Vagina (tissue), 2 donors: Measurements from ENCODE around the gene CDK16.

ENCODE experiments used
- POLR2A ChIP-seq, 2 donors: fragments of 450-650 bp; IDR thresholded peaks; one replicate each; pipeline ENCODE4 v1.6.1; 2017; ENCODE audit warnings: antibody characterized with exemption in 2 of 2, mild to moderate bottlenecking in 2 of 2, moderate library complexity in 2 of 2
- TF ChIP-seq, protein P1 (sequence below), 3 experiments: fragments of 450-650 bp in 2 of 3; fragments of 200-600 bp in 1 of 3; sonication (generic) in 1 of 3; IDR thresholded peaks; one replicate each; pipeline ENCODE4 v1.5.1; 2017 to 2019; ENCODE audit warnings: antibody characterized with exemption in 3 of 3, mild to moderate bottlenecking in 2 of 3, moderate library complexity in 2 of 3

DNA sequence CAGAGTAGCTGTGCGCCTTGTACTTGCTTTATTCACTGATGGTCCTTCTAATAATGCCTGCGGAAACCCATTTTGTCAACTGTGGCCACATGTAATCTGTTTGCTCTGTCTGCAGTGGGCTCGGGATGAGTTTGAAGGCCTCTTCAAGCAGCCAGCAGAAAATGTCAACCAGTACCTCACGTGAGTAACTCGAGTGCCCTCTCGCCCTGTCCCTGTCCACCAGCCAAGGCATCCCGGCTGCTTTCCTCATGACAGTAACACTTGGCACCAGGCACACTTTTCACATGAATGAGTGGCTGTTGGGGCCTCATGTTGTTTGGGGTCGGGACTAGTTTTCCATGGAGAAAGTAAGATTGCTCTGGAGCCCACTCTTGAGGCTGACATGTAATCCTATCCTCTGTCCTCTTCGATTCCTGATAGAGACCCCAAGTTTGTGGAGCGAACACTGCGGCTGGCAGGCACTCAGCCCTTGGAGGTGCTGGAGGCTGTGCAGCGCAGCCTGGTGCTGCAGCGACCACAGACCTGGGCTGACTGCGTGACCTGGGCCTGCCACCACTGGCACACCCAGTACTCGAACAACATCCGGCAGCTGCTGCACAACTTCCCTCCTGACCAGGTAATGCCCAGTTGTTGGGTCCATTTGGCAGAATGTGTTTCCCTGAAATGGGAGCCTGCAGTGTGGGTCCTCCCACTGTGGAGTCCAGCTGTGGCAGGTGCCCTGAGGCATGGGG, 8.8 kb upstream of the CDK16 start:
- TF ChIP-seq, protein P1, sequence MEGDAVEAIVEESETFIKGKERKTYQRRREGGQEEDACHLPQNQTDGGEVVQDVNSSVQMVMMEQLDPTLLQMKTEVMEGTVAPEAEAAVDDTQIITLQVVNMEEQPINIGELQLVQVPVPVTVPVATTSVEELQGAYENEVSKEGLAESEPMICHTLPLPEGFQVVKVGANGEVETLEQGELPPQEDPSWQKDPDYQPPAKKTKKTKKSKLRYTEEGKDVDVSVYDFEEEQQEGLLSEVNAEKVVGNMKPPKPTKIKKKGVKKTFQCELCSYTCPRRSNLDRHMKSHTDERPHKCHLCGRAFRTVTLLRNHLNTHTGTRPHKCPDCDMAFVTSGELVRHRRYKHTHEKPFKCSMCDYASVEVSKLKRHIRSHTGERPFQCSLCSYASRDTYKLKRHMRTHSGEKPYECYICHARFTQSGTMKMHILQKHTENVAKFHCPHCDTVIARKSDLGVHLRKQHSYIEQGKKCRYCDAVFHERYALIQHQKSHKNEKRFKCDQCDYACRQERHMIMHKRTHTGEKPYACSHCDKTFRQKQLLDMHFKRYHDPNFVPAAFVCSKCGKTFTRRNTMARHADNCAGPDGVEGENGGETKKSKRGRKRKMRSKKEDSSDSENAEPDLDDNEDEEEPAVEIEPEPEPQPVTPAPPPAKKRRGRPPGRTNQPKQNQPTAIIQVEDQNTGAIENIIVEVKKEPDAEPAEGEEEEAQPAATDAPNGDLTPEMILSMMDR (IDR thresholded peaks at IDR 0.05): no peak
- no peak for TF ChIP-seq POLR2A (IDR thresholded peaks at IDR 0.05)
